Osteocyte (in vitro differentiated cells): ENCODE results near the gene GALNT6. TPM values are rescaled to one million over a fixed set of nuclear protein-coding genes. Genes with fewer than 3 reads are reported as not detected.

Experiments used
- DNase-seq: peaks from one replicate; pipeline ENCODE4 v3.0.0; 2021; ENCODE audit warnings: mixed read lengths; ENCODE audit not compliant: unreplicated experiment; ENCODE audit errors: extremely low spot score
- H3K27ac Mint-ChIP-seq: one replicate; pipeline ENCODE4 v1.8.0; 2021; ENCODE audit warnings: mild to moderate bottlenecking, mixed read lengths; ENCODE audit not compliant: unreplicated experiment
- H3K27me3 Mint-ChIP-seq: one replicate; pipeline ENCODE4 v1.8.0; 2021; ENCODE audit warnings: mixed read lengths; ENCODE audit not compliant: unreplicated experiment
- H3K36me3 Mint-ChIP-seq: one replicate; pipeline ENCODE4 v1.8.0; 2021; ENCODE audit warnings: mixed read lengths; ENCODE audit not compliant: unreplicated experiment
- H3K4me1 Mint-ChIP-seq: one replicate; pipeline ENCODE4 v1.8.0; 2021; ENCODE audit warnings: mixed read lengths; ENCODE audit not compliant: unreplicated experiment
- H3K4me3 Mint-ChIP-seq: one replicate; pipeline ENCODE4 v1.8.0; 2021; ENCODE audit warnings: mild to moderate bottlenecking, moderate library complexity, mixed read lengths; ENCODE audit not compliant: unreplicated experiment
- H3K9me3 Mint-ChIP-seq: one replicate; pipeline ENCODE4 v1.8.0; 2021; ENCODE audit warnings: mixed read lengths; ENCODE audit not compliant: unreplicated experiment
- CTCF ChIP-seq: fragments of 200-600 bp; sonication (generic); IDR thresholded peaks from 2 replicates; pipeline ENCODE4 v1.5.0; 2021; ENCODE audit warnings: antibody characterized with exemption, mild to moderate bottlenecking, moderate library complexity
- total RNA-seq: library from RNA; stranded (reverse); gene quantifications from 2 replicates; pipeline ENCODE4 v1.2.1, GENCODE V29; 2021

GALNT6 gene
- total RNA-seq, 1 donor from 2014 or later: 0.94 TPM

GRCh38 chr12:51364001-51364400, 27.2 kb downstream of the GALNT6 start:
- no peak overlapping the region for H3K27ac Mint-ChIP-seq
- H3K27me3 Mint-ChIP-seq: no peaks in the 10 kb centered on the region
- no peak for DNase-seq
- TF ChIP-seq CTCF: no peak
- H3K4me3 Mint-ChIP-seq: no peak overlapping the region
- H3K9me3 Mint-ChIP-seq: no peaks in the 10 kb centered on the region
- H3K36me3 Mint-ChIP-seq: no peaks in the 10 kb centered on the region
- H3K4me1 Mint-ChIP-seq: peaks cover 2% of the 10 kb centered on the region

- H3K4me3 Mint-ChIP-seq: no peak overlapping the region
- no peak overlapping the region for H3K27ac Mint-ChIP-seq
- H3K36me3 Mint-ChIP-seq: no peaks in the 10 kb centered on the region
- H3K9me3 Mint-ChIP-seq: no peaks in the 10 kb centered on the region
- H3K4me1 Mint-ChIP-seq: peaks cover 2% of the 10 kb centered on the region
- H3K27me3 Mint-ChIP-seq: no peaks in the 10 kb centered on the region
- TF ChIP-seq CTCF: no peak
- no peak for DNase-seq
These were observed 28.4 kb downstream of the GALNT6 start for GRCh38 chr12:51362747-51363342.

GRCh38 chr12:51362307-51362706, 28.9 kb downstream of the GALNT6 start:
- no peak for TF ChIP-seq CTCF
- Mint-ChIP-seq H3K4me3 (no peak overlapping the region), H3K4me1 (peaks cover 2% of the 10 kb centered on the region), H3K27ac (no peak overlapping the region), H3K36me3 (no peaks in the 10 kb centered on the region), H3K27me3 (no peaks in the 10 kb centered on the region), H3K9me3 (no peaks in the 10 kb centered on the region)
- no peak for DNase-seq

GRCh38 chr12:51361161-51362016, 29.8 kb downstream of the GALNT6 start:
- Mint-ChIP-seq H3K36me3 (no peaks in the 10 kb centered on the region), H3K27ac (no peak overlapping the region), H3K27me3 (no peaks in the 10 kb centered on the region), H3K4me1 (peaks cover 2% of the 10 kb centered on the region), H3K4me3 (no peak overlapping the region), H3K9me3 (no peaks in the 10 kb centered on the region)
- TF ChIP-seq CTCF: no peak
- DNase-seq: no peak

GRCh38 chr12:51360315-51360714, 30.9 kb downstream of the GALNT6 start:
- no peak for DNase-seq
- H3K27me3 Mint-ChIP-seq: no peaks in the 10 kb centered on the region
- H3K4me1 Mint-ChIP-seq: peaks cover 2% of the 10 kb centered on the region
- H3K9me3 Mint-ChIP-seq: no peaks in the 10 kb centered on the region
- H3K36me3 Mint-ChIP-seq: no peaks in the 10 kb centered on the region
- no peak for TF ChIP-seq CTCF
- no peak overlapping the region for H3K27ac Mint-ChIP-seq
- H3K4me3 Mint-ChIP-seq: no peak overlapping the region
